Tibial artery (tissue), 4 donors: ENCODE data around the gene MTNR1A.

Experiments
- DNase-seq, 2 donors: peaks; one replicate each; pipeline ENCODE4 v3.0.0-alpha.2; 2019
- H3K27ac ChIP-seq, 2 donors: fragments of 200-600 bp; sonication (generic) in 1 of 2; 1 replicate in 1 of 2; 2 replicates in 1 of 2; pipeline ENCODE4 v1.5.1; 2018 to 2019; ENCODE audit warnings: mild to moderate bottlenecking in 1 of 2
- H3K27me3 ChIP-seq, 2 donors: fragments of 200-600 bp; sonication (generic) in 1 of 2; one replicate each; pipeline versions ENCODE4 v1.5.1 to v1.6.0; 2016 to 2019
- H3K36me3 ChIP-seq, 3 donors: fragments of 200-600 bp; sonication (generic) in 2 of 3; one replicate each; pipeline ENCODE4 v1.5.1; 2016 to 2019; ENCODE audit warnings: mild to moderate bottlenecking in 2 of 3
- H3K4me1 ChIP-seq, 4 donors: fragments of 200-600 bp; sonication (generic) in 2 of 4; 1 replicate in 3 of 4; 2 replicates in 1 of 4; pipeline ENCODE4 v1.5.1; 2016 to 2019
- H3K4me3 ChIP-seq, 2 donors: fragments of 200-600 bp; sonication (generic) in 1 of 2; 1 replicate in 1 of 2; 2 replicates in 1 of 2; pipeline ENCODE4 v1.5.1; 2018 to 2019; ENCODE audit warnings: mild to moderate bottlenecking in 2 of 2
- H3K9me3 ChIP-seq, 3 donors: fragments of 200-600 bp; sonication (generic) in 1 of 3; one replicate each; pipeline ENCODE4 v1.5.1; 2016 to 2019
- CTCF ChIP-seq, 2 experiments: fragments of 200-600 bp in 1 of 2; fragments of 450-650 bp in 1 of 2; IDR thresholded peaks; one replicate each; pipeline ENCODE4 v1.5.1; 2017 to 2019; ENCODE audit warnings: antibody characterized with exemption in 2 of 2, mild to moderate bottlenecking in 1 of 2, moderate library complexity in 1 of 2
- intact Hi-C: fragments of 100-400 bp; cut with DNase I; formaldehyde crosslinking; loops from one replicate; pipeline ENCODE4 v1.15.0; 2023; ENCODE audit warnings: low total_unique reads

MTNR1A gene

GRCh38 chr4:186502231-186502630, 53.1 kb downstream of the MTNR1A start:
- Histone ChIP-seq H3K9me3 (no peaks in the 10 kb centered on the region), H3K4me3 (no peak overlapping the region), H3K27me3 (no peaks in the 10 kb centered on the region), H3K36me3 (no peaks in the 10 kb centered on the region), H3K27ac (no peak overlapping the region), H3K4me1 (no peaks in the 10 kb centered on the region)
- intact Hi-C loops, result no loop called here
- DNase-seq, result no peak
- no peak for TF ChIP-seq CTCF (IDR thresholded peaks at IDR 0.05)

GRCh38 chr4:186501554-186501953, 53.8 kb downstream of the MTNR1A start:
- Histone ChIP-seq H3K4me1 (no peaks in the 10 kb centered on the region), H3K4me3 (no peak overlapping the region), H3K36me3 (no peaks in the 10 kb centered on the region), H3K27me3 (no peaks in the 10 kb centered on the region), H3K9me3 (no peaks in the 10 kb centered on the region), H3K27ac (no peak overlapping the region)
- no peak for TF ChIP-seq CTCF (IDR thresholded peaks at IDR 0.05)
- no peak for DNase-seq
- intact Hi-C loops, result no loop called here

GRCh38 chr4:186500721-186501304, 54.6 kb downstream of the MTNR1A start:
- no peaks in the 10 kb centered on the region for H3K36me3 ChIP-seq
- H3K4me3 ChIP-seq, result no peak overlapping the region
- TF ChIP-seq CTCF (IDR thresholded peaks at IDR 0.05), result no peak
- no peaks in the 10 kb centered on the region for H3K27me3 ChIP-seq
- no peaks in the 10 kb centered on the region for H3K9me3 ChIP-seq
- H3K4me1 ChIP-seq, result no peaks in the 10 kb centered on the region
- intact Hi-C loops, result no loop called here
- no peak for DNase-seq
- H3K27ac ChIP-seq, result no peak overlapping the region

- Histone ChIP-seq H3K4me1 (no peaks in the 10 kb centered on the region), H3K4me3 (no peak overlapping the region), H3K36me3 (no peaks in the 10 kb centered on the region), H3K27ac (no peak overlapping the region), H3K27me3 (no peaks in the 10 kb centered on the region), H3K9me3 (peaks cover 0 to 11% (median 0%) of the 10 kb centered on the region in 3 donors)
- DNase-seq, result no peak
- intact Hi-C loops, result no loop called here
- TF ChIP-seq CTCF (IDR thresholded peaks at IDR 0.05), result no peak
Measured at GRCh38 chr4:186499467-186499866, 55.9 kb downstream of the MTNR1A start.

- intact Hi-C loops, result no loop called here
- no peaks in the 10 kb centered on the region for H3K27me3 ChIP-seq
- H3K36me3 ChIP-seq, result no peaks in the 10 kb centered on the region
- no peak overlapping the region for H3K4me3 ChIP-seq
- peaks cover 0 to 22% (median 0%) of the 10 kb centered on the region in 3 donors for H3K9me3 ChIP-seq
- TF ChIP-seq CTCF (IDR thresholded peaks at IDR 0.05), result no peak
- no peak for DNase-seq
- no peak overlapping the region for H3K27ac ChIP-seq
- H3K4me1 ChIP-seq, result no peaks in the 10 kb centered on the region
Measured at GRCh38 chr4:186497043-186497442, 58.3 kb downstream of the MTNR1A start.

GRCh38 chr4:186494496-186494895, 60.9 kb downstream of the MTNR1A start:
- Histone ChIP-seq H3K36me3 (no peaks in the 10 kb centered on the region), H3K4me1 (no peaks in the 10 kb centered on the region), H3K27me3 (no peaks in the 10 kb centered on the region), H3K4me3 (no peak overlapping the region), H3K27ac (no peak overlapping the region), H3K9me3 (peaks cover 0 to 22% (median 0%) of the 10 kb centered on the region in 3 donors)
- DNase-seq, result no peak
- intact Hi-C loops, result no loop called here
- no peak for TF ChIP-seq CTCF (IDR thresholded peaks at IDR 0.05)
